Measurements from ENCODE around the gene SMYD3.

DNA sequence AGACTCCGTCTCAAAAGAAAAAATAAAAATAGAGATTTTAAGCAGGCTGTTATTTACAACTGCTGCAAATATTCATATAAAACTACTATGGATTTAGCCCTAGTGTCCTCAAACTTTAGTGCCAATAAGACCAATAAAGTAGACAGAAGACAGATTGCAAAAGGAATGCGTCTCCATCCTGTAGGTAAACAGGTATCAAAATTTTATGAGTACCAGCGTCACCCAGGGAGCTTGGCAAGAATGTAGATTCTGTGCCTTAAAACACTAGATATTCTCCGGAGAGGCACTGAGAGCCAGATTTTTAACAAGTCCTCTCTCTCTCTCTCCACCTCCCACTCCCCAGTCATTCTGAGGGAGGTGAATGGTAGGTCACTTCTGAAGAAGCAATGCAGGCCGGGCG lies 18.4 kb downstream of the SMYD3 start:
- no peak for TF ChIP-seq POLR2AphosphoS5 (IDR thresholded peaks at IDR 0.05; ENCODE audit: insufficient read depth, low read depth, low read length)
- TF ChIP-seq POLR2A (IDR thresholded peaks at IDR 0.05; ENCODE audit: low read depth, low read length): no peak
- TF ChIP-seq, protein P1, sequence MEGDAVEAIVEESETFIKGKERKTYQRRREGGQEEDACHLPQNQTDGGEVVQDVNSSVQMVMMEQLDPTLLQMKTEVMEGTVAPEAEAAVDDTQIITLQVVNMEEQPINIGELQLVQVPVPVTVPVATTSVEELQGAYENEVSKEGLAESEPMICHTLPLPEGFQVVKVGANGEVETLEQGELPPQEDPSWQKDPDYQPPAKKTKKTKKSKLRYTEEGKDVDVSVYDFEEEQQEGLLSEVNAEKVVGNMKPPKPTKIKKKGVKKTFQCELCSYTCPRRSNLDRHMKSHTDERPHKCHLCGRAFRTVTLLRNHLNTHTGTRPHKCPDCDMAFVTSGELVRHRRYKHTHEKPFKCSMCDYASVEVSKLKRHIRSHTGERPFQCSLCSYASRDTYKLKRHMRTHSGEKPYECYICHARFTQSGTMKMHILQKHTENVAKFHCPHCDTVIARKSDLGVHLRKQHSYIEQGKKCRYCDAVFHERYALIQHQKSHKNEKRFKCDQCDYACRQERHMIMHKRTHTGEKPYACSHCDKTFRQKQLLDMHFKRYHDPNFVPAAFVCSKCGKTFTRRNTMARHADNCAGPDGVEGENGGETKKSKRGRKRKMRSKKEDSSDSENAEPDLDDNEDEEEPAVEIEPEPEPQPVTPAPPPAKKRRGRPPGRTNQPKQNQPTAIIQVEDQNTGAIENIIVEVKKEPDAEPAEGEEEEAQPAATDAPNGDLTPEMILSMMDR (IDR thresholded peaks at IDR 0.05; ENCODE audit: extremely low read depth in 1 of 2, insufficient read depth in 1 of 2, low read depth in 1 of 2, low read length in 2 of 2): no peak
- no peak for TF ChIP-seq JUN (IDR thresholded peaks at IDR 0.05; ENCODE audit: borderline replicate concordance, insufficient read depth, insufficient read length, low read depth)
- no peak for TF ChIP-seq MYC (IDR thresholded peaks at IDR 0.05; ENCODE audit: low read depth, low read length)
- no peak for TF ChIP-seq EZH2 (IDR thresholded peaks at IDR 0.05; ENCODE audit: borderline replicate concordance, low read depth, low read length, severe bottlenecking)
- TF ChIP-seq, protein P2, sequence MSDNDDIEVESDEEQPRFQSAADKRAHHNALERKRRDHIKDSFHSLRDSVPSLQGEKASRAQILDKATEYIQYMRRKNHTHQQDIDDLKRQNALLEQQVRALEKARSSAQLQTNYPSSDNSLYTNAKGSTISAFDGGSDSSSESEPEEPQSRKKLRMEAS (IDR thresholded peaks at IDR 0.05; ENCODE audit: insufficient read depth, insufficient read length): no peak
